Central memory CD8-positive, alpha-beta T cell (primary cell): ENCODE data around the gene SPACA6.
A peak's percentile ranks its signal among the peaks of the same experiment; 100 is the strongest.

ENCODE experiments used
- ATAC-seq: fragments of 150-1000 bp; cut with Tn5 transposase; replicated peaks from 2 replicates; pipeline ENCODE4 v1.10.0; 2022; ENCODE audit warnings: mild to moderate bottlenecking, moderate FRiP score, moderate number of reproducible peaks; ENCODE audit not compliant: poor library complexity, severe bottlenecking; ENCODE audit errors: extremely low read depth
- DNase-seq, 2 donors: peaks; one replicate each; pipeline ENCODE4 v3.0.0; 2021; ENCODE audit warnings: low spot score in 2 of 2
- H3K27ac Mint-ChIP-seq: one replicate; pipeline ENCODE4 v1.8.0; 2022; ENCODE audit warnings: low read depth, mild to moderate bottlenecking, moderate library complexity, mixed read lengths
- H3K27me3 Mint-ChIP-seq: one replicate; pipeline ENCODE4 v1.8.0; 2022; ENCODE audit warnings: mixed read lengths
- H3K36me3 Mint-ChIP-seq: one replicate; pipeline ENCODE4 v1.8.0; 2022; ENCODE audit warnings: mild to moderate bottlenecking, moderate library complexity, mixed read lengths; ENCODE audit not compliant: insufficient read depth
- H3K4me1 Mint-ChIP-seq: one replicate; pipeline ENCODE4 v1.8.0; 2022; ENCODE audit warnings: mixed read lengths
- H3K4me3 Mint-ChIP-seq: one replicate; pipeline ENCODE4 v1.8.0; 2022; ENCODE audit warnings: mild to moderate bottlenecking, moderate library complexity, mixed read lengths
- H3K9me3 Mint-ChIP-seq: one replicate; pipeline ENCODE4 v1.8.0; 2022; ENCODE audit warnings: mixed read lengths

The SPACA6 gene

DNA sequence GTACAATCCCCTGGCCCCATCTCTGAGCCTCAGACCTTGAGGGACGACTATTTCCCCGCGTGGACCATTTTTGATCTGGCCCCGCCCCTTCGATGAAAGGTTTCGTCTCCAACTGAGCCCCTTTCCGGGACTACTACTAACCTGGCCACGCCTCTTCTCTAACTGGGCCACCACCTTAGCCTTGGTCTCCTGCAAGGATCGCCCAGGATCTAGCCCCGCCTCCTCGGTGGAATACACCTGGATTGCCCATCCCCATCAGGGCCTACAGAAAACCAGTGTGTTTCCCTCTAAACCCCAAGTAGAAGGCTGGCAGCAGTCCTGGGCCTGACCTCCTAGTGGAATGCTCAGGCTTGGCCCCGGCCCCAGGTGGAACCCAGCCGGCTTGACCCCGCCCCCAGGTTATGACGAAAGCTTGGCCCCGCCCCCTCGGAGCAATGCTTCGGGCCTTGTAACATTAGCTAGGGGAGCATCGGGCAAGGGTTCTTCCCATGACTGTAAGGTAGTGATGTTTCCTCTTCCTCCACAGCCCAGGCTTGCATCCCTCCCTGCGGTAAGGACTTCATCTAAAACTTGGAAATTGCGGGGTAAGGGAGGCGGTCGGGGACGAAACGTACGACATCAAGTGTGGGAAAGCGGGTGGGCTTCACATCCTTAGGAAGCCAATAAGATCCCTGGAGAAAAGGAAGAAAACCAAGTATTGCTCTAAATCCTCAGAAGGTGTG lies 9.1 kb downstream of the SPACA6 start:
- Mint-ChIP-seq H3K36me3 (peaks cover 12% of the 10 kb centered on the region), H3K27ac (peak overlapping the region; percentile 47), H3K4me3 (peak overlapping the region; percentile 84), H3K9me3 (no peaks in the 10 kb centered on the region), H3K27me3 (no peaks in the 10 kb centered on the region), H3K4me1 (peaks cover 35% of the 10 kb centered on the region)
- no peak for ATAC-seq
- peak in 1 of 2 donors; percentile 13 for DNase-seq

- no peaks in the 10 kb centered on the region for H3K9me3 Mint-ChIP-seq
- H3K4me3 Mint-ChIP-seq, result peak overlapping the region; percentile 84
- no peaks in the 10 kb centered on the region for H3K27me3 Mint-ChIP-seq
- peaks cover 12% of the 10 kb centered on the region for H3K36me3 Mint-ChIP-seq
- no peak for DNase-seq
- H3K4me1 Mint-ChIP-seq, result peaks cover 35% of the 10 kb centered on the region
- no peak for ATAC-seq
- H3K27ac Mint-ChIP-seq, result peak overlapping the region; percentile 47
These were observed 9.9 kb downstream of the SPACA6 start for GRCh38 chr19:51702825-51703574.

DNA sequence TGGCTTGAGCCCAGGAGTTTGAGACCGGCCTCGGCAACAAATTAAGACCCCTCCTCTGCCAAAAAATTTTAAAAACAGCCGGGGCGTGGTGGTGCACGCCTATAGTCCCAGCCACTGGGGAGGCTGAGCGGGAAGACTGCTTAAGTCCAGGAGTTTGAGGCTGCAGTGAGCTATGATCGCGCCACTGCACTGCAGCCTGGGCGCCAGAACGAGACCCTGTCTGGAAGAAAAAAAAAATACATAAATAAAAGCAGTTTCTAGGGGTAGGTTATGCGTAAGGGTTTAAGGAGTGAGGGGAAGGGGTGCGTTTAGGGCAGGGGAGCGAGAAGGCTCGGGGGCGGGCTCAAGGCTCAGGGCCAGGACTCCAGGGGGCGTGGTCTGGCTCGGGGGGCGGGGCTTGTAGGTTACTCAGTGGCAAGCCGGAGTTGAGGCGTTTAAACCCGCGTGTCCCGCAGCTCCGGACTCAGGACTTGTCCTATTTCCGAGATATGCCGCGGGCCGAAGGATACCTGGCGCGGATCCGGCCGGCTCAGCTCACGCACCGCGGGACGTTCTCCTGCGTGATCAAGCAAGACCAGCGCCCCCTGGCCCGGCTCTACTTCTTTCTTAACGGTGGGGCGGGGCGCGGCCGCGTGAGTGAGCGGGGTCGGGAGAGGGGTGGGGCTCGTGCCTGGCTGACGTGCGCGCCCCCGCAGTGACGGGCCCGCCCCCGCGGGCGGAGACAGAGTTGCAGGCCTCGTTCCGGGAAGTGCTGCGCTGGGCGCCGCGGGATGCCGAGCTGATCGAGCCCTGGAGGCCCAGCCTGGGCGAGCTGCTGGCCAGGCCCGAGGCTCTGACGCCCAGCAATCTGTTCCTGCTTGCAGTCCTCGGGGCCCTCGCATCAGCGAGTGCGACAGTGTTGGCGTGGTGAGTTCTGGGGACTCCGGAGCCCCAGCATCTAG lies 10.7 kb downstream of the SPACA6 start:
- H3K27ac Mint-ChIP-seq, result peak overlapping the region; percentile 82
- peaks cover 12% of the 10 kb centered on the region for H3K36me3 Mint-ChIP-seq
- H3K27me3 Mint-ChIP-seq, result no peaks in the 10 kb centered on the region
- ATAC-seq (peak; percentile 98), DNase-seq (peak; percentile 92)
- H3K4me3 Mint-ChIP-seq, result peak overlapping the region; percentile 84
- H3K9me3 Mint-ChIP-seq, result no peaks in the 10 kb centered on the region
- peaks cover 35% of the 10 kb centered on the region for H3K4me1 Mint-ChIP-seq

- Mint-ChIP-seq H3K4me3 (peak overlapping the region; percentile 84), H3K27me3 (peaks cover 2% of the 10 kb centered on the region), H3K27ac (peak overlapping the region; percentile 82), H3K36me3 (peaks cover 12% of the 10 kb centered on the region), H3K9me3 (no peaks in the 10 kb centered on the region), H3K4me1 (peaks cover 35% of the 10 kb centered on the region)
- no peak for DNase-seq
- ATAC-seq, result no peak
These were observed 11.5 kb downstream of the SPACA6 start for GRCh38 chr19:51704626-51705025.

GRCh38 chr19:51706296-51706695 lies 13.2 kb downstream of the SPACA6 start:
- Mint-ChIP-seq H3K4me1 (peaks cover 35% of the 10 kb centered on the region), H3K4me3 (peak overlapping the region; percentile 21), H3K36me3 (peaks cover 12% of the 10 kb centered on the region), H3K27ac (no peak overlapping the region), H3K9me3 (no peaks in the 10 kb centered on the region), H3K27me3 (peaks cover 15% of the 10 kb centered on the region)
- no peak for ATAC-seq
- DNase-seq, result no peak

DNA sequence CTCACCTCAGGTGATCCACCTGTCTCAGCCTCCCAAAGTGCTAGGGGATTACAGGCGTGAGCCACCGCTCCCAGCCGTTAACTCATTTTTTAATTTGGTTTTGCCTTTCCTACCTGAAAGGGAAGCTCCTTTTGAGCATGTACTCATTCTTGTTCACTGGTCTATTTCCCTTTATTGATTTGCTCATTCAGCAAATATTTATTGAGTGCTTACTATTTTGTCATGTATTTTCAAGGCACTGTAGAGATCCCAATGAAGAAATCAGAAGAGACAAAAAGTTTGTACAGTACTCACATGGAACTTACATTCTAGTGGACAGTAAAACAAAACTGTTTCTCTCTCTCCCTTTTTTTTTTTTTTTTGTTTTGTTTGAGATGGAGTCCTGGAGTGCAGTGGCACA lies 13.8 kb downstream of the SPACA6 start:
- no peaks in the 10 kb centered on the region for H3K9me3 Mint-ChIP-seq
- ATAC-seq, result no peak
- H3K4me3 Mint-ChIP-seq, result no peak overlapping the region
- H3K36me3 Mint-ChIP-seq, result peaks cover 12% of the 10 kb centered on the region
- DNase-seq, result no peak
- peaks cover 35% of the 10 kb centered on the region for H3K4me1 Mint-ChIP-seq
- peaks cover 15% of the 10 kb centered on the region for H3K27me3 Mint-ChIP-seq
- H3K27ac Mint-ChIP-seq, result no peak overlapping the region

GRCh38 chr19:51708811-51709210 lies 15.7 kb downstream of the SPACA6 start:
- DNase-seq, result no peak
- H3K4me1 Mint-ChIP-seq, result peaks cover 20% of the 10 kb centered on the region

DNA sequence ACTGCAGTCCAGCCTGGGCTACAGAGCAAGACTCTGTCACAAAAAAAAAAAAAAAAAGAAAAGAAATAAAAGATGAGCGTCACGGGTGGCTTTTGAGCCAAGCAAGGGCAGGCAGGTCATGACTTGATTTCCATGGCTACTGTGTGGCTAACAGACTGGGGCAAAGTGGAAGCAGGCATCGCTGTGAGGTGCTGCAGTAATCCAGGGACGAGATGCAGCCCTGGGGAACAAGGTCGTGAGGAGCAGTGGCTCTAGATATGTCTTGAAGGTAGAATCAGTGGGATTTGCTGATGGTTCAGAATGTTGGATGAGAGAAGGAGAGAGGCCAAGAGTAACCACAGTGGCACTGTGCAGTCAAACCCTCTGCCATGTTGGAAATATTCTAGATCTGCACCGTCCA lies 16.4 kb downstream of the SPACA6 start:
- Mint-ChIP-seq H3K4me1 (peaks cover 20% of the 10 kb centered on the region), H3K36me3 (peaks cover 7% of the 10 kb centered on the region), H3K9me3 (no peaks in the 10 kb centered on the region), H3K27me3 (peaks cover 15% of the 10 kb centered on the region), H3K27ac (no peak overlapping the region), H3K4me3 (no peak overlapping the region)
- no peak for ATAC-seq
- DNase-seq, result no peak

More at GRCh38 chr19:51708811-51709210, 15.7 kb downstream of the SPACA6 start:
- Mint-ChIP-seq H3K36me3 (peaks cover 8% of the 10 kb centered on the region), H3K4me3 (no peak overlapping the region), H3K27ac (no peak overlapping the region), H3K9me3 (no peaks in the 10 kb centered on the region), H3K27me3 (peaks cover 15% of the 10 kb centered on the region)
- ATAC-seq, result no peak

DNA sequence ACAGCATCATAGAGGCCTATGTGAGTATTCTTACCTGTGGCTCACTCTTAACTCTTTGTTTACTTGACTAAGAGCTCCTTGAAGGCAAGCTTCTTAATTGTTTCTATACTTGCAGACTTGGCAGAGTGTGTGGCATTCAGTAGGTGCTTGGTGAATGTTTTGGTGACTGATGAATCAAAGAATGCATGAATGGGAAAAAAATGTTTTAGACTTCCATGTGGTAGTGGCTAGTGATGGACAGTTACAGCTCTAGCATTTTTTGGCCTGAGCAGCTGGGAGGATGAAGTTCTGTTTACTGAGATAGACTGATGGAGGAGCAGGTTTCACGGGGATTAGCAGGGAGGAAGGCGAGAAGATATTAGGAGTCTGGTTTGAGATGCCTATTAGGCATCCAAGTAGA lies 17.0 kb downstream of the SPACA6 start:
- H3K4me1 Mint-ChIP-seq, result peaks cover 17% of the 10 kb centered on the region
- peaks cover 3% of the 10 kb centered on the region for H3K9me3 Mint-ChIP-seq
- no peak overlapping the region for H3K27ac Mint-ChIP-seq
- no peak for DNase-seq
- H3K4me3 Mint-ChIP-seq, result no peak overlapping the region
- no peak for ATAC-seq
- peaks cover 19% of the 10 kb centered on the region for H3K27me3 Mint-ChIP-seq
- H3K36me3 Mint-ChIP-seq, result peaks cover 7% of the 10 kb centered on the region

DNA sequence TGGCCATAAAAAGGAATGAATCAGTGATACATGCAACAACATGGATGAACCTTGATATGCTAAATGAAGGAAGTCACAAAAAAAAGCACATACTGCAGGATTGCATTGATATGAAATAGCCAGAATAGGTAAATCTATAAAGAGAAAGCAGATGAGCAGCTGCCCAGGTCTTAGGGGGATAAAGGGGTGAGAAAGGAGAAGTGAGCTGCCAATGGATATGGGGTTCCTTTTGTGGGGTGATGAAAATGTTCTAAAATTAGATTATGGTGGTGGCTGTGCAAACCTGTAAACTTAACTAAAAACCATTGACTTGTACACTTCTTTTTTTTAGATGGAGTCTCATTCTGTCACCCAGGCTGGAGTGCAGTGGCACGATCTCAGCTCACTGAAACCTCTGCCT lies 18.6 kb downstream of the SPACA6 start:
- H3K4me3 Mint-ChIP-seq, result no peak overlapping the region
- DNase-seq (no peak), ATAC-seq (no peak)
- no peak overlapping the region for H3K27ac Mint-ChIP-seq
- peaks cover 5% of the 10 kb centered on the region for H3K4me1 Mint-ChIP-seq
- H3K36me3 Mint-ChIP-seq, result peaks cover 3% of the 10 kb centered on the region
- peaks cover 11% of the 10 kb centered on the region for H3K9me3 Mint-ChIP-seq
- H3K27me3 Mint-ChIP-seq, result peaks cover 34% of the 10 kb centered on the region

GRCh38 chr19:51712461-51713081 lies 19.4 kb downstream of the SPACA6 start:
- H3K27ac Mint-ChIP-seq, result no peak overlapping the region
- H3K4me1 Mint-ChIP-seq, result peaks cover 5% of the 10 kb centered on the region
- H3K9me3 Mint-ChIP-seq, result peaks cover 11% of the 10 kb centered on the region
- ATAC-seq (no peak), DNase-seq (no peak)
- peaks cover 39% of the 10 kb centered on the region for H3K27me3 Mint-ChIP-seq
- H3K4me3 Mint-ChIP-seq, result no peak overlapping the region
- no peaks in the 10 kb centered on the region for H3K36me3 Mint-ChIP-seq
